ENCODE measurements around the gene TNIP1.
A peak's percentile ranks its signal among the peaks of the same experiment; 100 is the strongest.

TNIP1 gene

DNA sequence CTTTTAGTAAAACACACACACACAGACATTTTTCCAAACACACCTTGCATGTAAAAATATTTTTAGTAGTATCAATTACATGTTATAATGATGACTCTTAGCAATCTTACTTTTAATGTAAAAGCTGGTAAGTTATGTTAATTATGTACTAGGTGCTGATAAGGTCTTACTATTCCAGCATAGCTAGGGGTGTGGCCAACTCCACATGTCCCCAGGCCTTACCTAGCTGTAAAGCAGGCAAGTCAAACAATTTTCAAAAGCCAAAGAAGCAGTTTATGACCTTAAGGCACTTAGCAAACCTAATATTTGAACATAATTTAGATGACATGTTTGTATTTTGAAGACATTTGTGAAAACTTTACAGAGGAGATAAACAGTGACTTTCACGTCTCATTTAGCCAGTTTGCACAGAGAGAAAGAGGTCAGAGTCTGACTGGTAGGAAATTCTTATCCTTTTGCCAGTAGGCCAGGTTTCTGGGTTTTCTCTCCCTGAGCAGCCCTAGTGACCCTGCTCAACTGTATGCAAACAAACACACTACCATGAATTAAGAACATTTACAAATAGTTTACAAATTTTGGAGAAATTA is 86.9 kb downstream of the TNIP1 start:
- no peak for DNase-seq (ENCODE audit: low read depth)
- H3K4me3 ChIP-seq (replicated peaks; ENCODE audit: low read depth, low read length) = no peak overlapping the region
- no peak for TF ChIP-seq CTCF (IDR thresholded peaks at IDR 0.05; ENCODE audit: low read length, missing control alignments)

- TF ChIP-seq CTCF (IDR thresholded peaks at IDR 0.05; ENCODE audit: low read length, missing control alignments) = no peak
- H3K4me3 ChIP-seq (replicated peaks; ENCODE audit: low read depth, low read length) = no peak overlapping the region
- DNase-seq (ENCODE audit: low read depth) = no peak
These were observed 87.4 kb downstream of the TNIP1 start for GRCh38 chr5:150993422-150993821.

GRCh38 chr5:150992705-150993104 is 88.1 kb downstream of the TNIP1 start:
- no peak overlapping the region for H3K4me3 ChIP-seq (replicated peaks; ENCODE audit: low read depth, low read length)
- no peak for TF ChIP-seq CTCF (IDR thresholded peaks at IDR 0.05; ENCODE audit: low read length, missing control alignments)
- DNase-seq (ENCODE audit: low read depth) = no peak

GRCh38 chr5:150989695-150990094 is 91.1 kb downstream of the TNIP1 start:
- peak; percentile 23 for TF ChIP-seq CTCF (IDR thresholded peaks at IDR 0.05; ENCODE audit: low read length, missing control alignments)
- peak; percentile 10 for DNase-seq (ENCODE audit: low read depth)
- no peak overlapping the region for H3K4me3 ChIP-seq (replicated peaks; ENCODE audit: low read depth, low read length)

DNA sequence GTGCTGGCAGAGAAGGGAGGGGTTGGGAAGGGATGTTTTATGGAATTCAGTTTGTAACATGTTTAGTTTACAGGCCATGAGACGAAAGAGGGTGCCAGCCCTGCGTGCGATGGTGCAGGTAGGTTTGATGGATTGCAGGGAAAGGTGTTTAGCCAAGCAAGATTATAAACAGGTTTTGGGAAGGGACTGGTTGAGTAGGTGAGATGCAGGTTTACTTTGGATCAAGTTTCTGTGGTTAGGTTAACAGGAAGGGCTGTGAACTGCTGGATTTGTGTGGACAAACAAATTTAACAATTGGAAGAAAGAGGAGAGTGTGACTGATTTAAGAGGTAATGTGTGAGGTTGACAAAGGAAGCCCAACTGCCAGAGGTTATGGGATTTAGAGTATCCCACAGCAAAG is 93.1 kb downstream of the TNIP1 start:
- no peak for TF ChIP-seq CTCF (IDR thresholded peaks at IDR 0.05; ENCODE audit: low read length, missing control alignments)
- no peak overlapping the region for H3K4me3 ChIP-seq (replicated peaks; ENCODE audit: low read depth, low read length)
- DNase-seq (ENCODE audit: low read depth) = no peak

All from fibroblast of pulmonary artery (primary cell).